ENCODE measurements around the gene RTTN.

The RTTN gene

DNA sequence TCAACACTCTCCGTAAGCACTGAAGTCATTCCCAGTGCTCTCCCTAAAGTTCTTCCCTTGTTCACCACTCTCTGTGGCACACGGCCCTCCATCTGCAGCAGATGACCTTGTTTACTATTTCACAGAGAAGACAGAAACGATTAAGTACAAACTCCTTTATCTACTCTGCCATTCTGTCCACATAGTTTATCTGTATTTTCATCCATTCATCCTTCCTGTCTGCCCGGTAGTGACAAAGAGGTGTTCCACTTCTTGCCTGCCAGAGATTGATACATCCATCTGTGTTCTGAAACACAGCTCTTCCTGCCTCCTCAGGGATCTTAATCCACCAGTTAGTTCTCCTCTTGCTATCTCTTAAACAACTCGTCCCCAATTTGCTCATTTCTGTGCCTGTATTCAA lies 179.9 kb downstream of the RTTN start:
- no peak for DNase-seq (ENCODE audit: low read depth)
- TF ChIP-seq, protein P1, sequence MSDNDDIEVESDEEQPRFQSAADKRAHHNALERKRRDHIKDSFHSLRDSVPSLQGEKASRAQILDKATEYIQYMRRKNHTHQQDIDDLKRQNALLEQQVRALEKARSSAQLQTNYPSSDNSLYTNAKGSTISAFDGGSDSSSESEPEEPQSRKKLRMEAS (IDR thresholded peaks at IDR 0.05; ENCODE audit: low read depth, low read length), result no peak
- TF ChIP-seq POLR2A (IDR thresholded peaks at IDR 0.05; ENCODE audit: extremely low read depth, insufficient read length) (no peak), CTCF (IDR thresholded peaks at IDR 0.05; ENCODE audit: low read depth, low read length) (no peak), MYC (IDR thresholded peaks at IDR 0.05; ENCODE audit: low read depth, low read length) (no peak)

DNA sequence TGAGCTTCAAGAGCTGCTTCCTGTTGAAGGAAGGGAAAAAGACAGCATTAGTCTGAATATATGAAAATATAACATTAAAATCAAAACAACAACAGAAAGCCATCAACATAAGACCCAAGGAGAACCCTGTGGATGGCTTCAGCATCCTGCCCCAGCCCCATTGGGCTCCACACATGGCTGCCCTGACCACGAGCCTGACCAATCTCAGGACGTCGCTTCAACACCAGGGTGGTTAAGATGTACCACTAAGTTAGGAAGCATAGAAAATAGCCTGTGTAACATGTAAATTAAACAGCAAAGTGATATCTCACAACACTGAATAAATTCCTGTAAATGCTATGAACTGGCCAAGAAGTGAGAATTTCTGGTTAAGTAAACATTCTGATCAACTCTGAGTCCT lies 180.7 kb downstream of the RTTN start:
- no peak overlapping the region for H3K4me3 ChIP-seq (ENCODE audit: low read depth, low read length)
- TF ChIP-seq POLR2A (IDR thresholded peaks at IDR 0.05; ENCODE audit: extremely low read depth, insufficient read length), result no peak
- TF ChIP-seq, protein P1 (IDR thresholded peaks at IDR 0.05; ENCODE audit: low read depth, low read length), result no peak
- no peak for TF ChIP-seq MYC (IDR thresholded peaks at IDR 0.05; ENCODE audit: low read depth, low read length)
- no peak for TF ChIP-seq CTCF (IDR thresholded peaks at IDR 0.05; ENCODE audit: low read depth, low read length)
- DNase-seq (ENCODE audit: low read depth), result no peak

More for the DNA sequence above, 179.9 kb downstream of the RTTN start:
- no peak overlapping the region for H3K4me3 ChIP-seq (ENCODE audit: low read depth, low read length)

- no peak overlapping the region for H3K4me3 ChIP-seq (ENCODE audit: low read depth, low read length)
- TF ChIP-seq MYC (IDR thresholded peaks at IDR 0.05; ENCODE audit: low read depth, low read length), result no peak
- TF ChIP-seq POLR2A (IDR thresholded peaks at IDR 0.05; ENCODE audit: extremely low read depth, insufficient read length), result no peak
- TF ChIP-seq, protein P1 (IDR thresholded peaks at IDR 0.05; ENCODE audit: low read depth, low read length), result no peak
- TF ChIP-seq CTCF (IDR thresholded peaks at IDR 0.05; ENCODE audit: low read depth, low read length), result no peak
- no peak for DNase-seq (ENCODE audit: low read depth)
Measured at GRCh38 chr18:70024093-70024492, 181.4 kb downstream of the RTTN start.

GRCh38 chr18:70022636-70023035 lies 182.9 kb downstream of the RTTN start:
- no peak for TF ChIP-seq CTCF (IDR thresholded peaks at IDR 0.05; ENCODE audit: low read depth, low read length)
- TF ChIP-seq POLR2A (IDR thresholded peaks at IDR 0.05; ENCODE audit: extremely low read depth, insufficient read length), result no peak
- no peak for TF ChIP-seq MYC (IDR thresholded peaks at IDR 0.05; ENCODE audit: low read depth, low read length)
- TF ChIP-seq, protein P1 (IDR thresholded peaks at IDR 0.05; ENCODE audit: low read depth, low read length), result no peak
- no peak for DNase-seq (ENCODE audit: low read depth)
- H3K4me3 ChIP-seq (ENCODE audit: low read depth, low read length), result no peak overlapping the region

DNA sequence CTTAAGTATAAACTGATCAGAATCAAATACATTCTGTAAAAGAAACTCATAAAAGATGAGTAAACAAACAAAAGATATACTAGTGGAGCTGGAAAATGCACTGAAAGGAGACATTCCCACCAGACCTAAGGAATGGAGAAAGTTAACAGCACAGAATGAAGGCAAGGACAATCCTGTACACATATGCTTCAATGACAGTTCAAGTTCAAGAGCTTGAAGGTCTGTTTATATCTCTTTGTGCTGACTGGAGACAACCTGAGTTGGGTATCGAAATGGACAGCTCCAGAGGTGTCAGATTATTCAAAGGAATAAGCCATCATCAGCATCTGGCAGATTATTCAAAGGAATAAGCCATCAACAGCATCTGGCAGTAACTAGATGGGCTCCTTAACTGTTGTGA lies 184.0 kb downstream of the RTTN start:
- TF ChIP-seq MYC (IDR thresholded peaks at IDR 0.05; ENCODE audit: low read depth, low read length), result no peak
- no peak for TF ChIP-seq POLR2A (IDR thresholded peaks at IDR 0.05; ENCODE audit: extremely low read depth, insufficient read length)
- H3K4me3 ChIP-seq (ENCODE audit: low read depth, low read length), result no peak overlapping the region
- DNase-seq (ENCODE audit: low read depth), result no peak

GRCh38 chr18:70021043-70021442 lies 184.4 kb downstream of the RTTN start:
- TF ChIP-seq, protein P1 (IDR thresholded peaks at IDR 0.05; ENCODE audit: low read depth, low read length), result no peak
- TF ChIP-seq MYC (IDR thresholded peaks at IDR 0.05; ENCODE audit: low read depth, low read length) (no peak), CTCF (IDR thresholded peaks at IDR 0.05; ENCODE audit: low read depth, low read length) (no peak)
- DNase-seq (ENCODE audit: low read depth), result no peak
- H3K4me3 ChIP-seq (ENCODE audit: low read depth, low read length), result no peak overlapping the region
